Limb (tissue), 2 donors: Measurements from ENCODE around the gene SEPTIN1.
"Not testable (repeated sequence)": the region's sequence is repeated elsewhere in the genome, so short reads cannot be mapped to it uniquely, and the experiment has no call there.

Source experiments
- DNase-seq, 2 donors: peaks; one replicate each; pipeline ENCODE4 v3.0.0-alpha.2; 2016; ENCODE audit errors: extremely low spot score in 2 of 2

SEPTIN1 gene

DNA sequence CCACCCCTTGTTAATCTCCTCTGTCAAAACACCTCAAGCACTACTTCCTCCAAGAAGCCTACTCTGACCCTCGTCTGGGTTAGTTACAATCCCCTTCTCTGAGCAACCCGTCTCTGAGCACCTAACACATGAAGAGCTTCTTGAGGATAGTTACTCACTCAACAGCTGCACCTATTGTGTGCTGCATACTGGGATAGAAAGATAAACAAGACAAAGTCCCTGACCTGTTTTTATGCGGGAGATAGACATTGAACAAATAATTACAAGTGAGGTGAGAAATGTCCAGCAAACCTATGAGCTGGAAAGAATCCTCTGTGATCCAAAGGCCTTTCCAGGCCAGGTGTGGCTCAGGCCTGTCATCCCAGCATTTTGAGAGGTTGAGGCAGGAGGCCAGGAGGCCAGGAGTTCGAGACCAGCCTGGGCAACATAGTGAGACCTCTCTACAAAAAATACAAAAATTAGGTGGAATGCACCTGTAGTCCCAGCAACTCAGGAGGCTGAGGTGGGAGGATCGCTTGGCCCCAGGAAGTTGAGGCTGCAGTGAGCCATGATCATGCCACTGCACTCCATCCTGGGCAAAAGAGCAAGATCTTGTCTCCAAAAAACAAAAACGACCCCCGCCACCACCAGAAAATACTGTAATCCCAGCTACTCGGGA, 19.5 kb upstream of the SEPTIN1 start:
- DNase-seq: no peak

DNA sequence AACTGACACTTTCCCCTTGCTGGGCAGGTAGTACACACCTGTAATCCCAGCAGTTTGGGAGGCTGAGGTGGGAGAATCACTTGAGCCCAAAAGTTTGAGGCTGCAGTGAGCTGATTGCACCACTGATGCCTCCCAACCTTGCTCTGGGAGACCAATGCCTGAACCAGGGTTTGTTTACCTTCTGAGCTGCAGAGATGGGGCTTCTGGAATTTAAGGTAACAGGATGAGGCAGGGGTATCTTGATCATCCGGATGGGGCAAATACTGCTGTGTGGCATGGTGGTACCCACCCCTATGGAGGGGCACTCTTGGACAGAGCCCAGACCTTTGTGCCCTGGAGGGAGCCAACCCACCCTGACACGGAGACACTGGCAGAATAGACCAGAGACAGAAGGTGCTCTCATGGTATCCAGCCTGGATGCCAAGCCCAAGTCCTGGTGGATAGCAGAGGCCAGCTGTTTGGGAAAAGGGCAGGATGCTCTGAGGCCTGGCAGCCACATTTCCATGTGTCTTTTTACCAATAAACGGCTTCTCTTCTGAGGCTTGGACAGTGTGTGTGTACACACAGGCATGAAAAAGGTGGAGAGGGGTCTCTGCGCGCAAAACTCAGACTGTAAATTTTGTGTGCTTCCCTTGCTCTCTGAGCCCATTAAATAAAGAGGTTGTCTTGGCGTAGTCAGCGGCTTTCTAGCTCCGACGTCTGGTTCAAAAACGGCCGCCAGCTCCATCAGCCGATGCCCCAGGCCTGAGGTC, 17.2 kb upstream of the SEPTIN1 start:
- no peak for DNase-seq

DNA sequence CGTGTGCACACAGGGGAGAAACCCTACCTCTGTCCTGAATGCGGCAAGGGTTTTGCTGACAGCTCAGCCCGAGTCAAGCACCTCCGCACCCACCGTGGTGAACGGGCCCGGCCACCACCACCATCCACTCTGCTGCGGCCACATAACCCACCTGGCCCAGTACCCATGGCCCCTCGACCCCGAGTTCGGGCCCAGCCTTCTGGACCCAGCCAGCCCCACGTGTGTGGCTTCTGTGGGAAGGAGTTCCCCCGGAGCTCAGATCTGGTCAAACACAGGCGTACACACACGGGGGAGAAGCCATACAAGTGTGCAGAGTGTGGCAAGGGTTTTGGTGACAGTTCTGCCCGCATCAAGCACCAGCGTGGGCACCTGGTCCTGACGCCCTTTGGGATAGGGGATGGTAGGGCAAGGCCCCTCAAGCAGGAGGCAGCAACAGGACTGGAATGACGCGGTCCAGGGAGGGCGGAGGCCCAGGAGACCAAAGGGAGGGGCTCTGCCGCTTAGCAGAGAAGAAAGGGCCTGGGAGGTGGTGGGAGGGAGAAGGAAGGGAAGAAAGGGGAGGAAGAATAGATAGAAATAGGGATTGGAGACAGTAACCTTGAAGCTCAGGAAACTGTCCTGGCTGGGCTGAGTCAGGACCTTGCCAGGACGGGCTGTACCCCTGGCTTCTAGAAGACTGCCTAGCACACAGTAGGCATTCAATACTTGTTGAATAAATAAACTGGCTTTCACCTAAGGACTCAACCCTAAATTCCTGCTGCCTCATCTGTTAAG, 16.5 kb upstream of the SEPTIN1 start:
- DNase-seq: no peak

- no peak for DNase-seq
These were observed 15.7 kb upstream of the SEPTIN1 start for GRCh38 chr16:30397776-30398660.

DNA sequence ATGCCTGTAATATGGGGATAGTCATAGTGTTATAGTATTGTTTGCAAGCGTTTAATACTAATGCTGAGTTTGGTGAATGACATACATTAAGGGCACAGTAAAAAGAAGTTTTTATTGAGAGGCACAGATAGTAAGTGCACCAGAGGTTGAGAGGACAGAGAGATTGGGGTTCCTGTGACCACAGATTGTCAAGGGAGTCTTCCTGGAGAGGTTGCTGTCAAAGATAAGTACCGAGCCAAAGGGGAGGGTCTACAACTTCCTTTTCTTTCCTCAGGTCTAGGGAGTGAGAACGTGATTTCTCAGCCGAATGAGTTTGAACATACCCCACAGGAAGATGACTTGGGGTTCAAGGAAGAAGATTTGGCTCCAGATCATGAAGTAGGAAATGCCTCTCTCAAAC, 14.7 kb upstream of the SEPTIN1 start:
- no peak for DNase-seq

- DNase-seq: not testable (repeated sequence)
These were observed 14.3 kb upstream of the SEPTIN1 start for GRCh38 chr16:30396627-30397026.

DNA sequence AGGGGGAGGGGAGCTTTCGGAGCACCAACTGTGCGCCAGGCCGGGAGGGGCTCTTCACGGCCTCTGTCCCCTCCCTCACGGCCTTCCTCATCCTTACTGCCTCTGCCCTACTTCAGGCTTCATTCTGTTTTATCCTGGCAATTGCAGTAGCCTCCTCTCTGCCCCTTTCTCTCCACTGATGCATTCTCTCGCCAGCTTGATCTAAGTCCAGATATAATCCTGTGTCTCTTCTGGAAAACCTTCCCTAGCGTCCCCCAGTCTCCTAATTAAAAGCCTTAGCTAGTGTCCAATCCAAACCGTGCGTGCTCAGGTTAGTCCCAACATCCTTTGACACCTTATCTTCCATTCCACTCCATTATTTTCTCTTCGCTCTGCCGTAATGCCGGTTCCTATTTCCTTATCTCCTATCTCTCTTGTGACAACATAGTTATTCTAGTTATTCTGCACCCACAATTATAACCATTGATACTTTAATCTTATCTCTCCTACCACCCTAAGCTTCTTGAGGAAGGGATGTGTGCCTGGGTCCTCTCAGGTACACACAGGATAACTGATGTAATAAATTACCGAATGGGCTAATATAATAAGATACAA, 13.7 kb upstream of the SEPTIN1 start:
- no peak for DNase-seq

- peak; percentile 91 to 96 for DNase-seq
These were observed 13.0 kb upstream of the SEPTIN1 start, which contains the start of gene ZNF48 for GRCh38 chr16:30395155-30395991. Gene ZNF48, plus strand, starts transcription at chr16:30395420. Its CDS starts 375 bp downstream, at chr16:30395795.

DNA sequence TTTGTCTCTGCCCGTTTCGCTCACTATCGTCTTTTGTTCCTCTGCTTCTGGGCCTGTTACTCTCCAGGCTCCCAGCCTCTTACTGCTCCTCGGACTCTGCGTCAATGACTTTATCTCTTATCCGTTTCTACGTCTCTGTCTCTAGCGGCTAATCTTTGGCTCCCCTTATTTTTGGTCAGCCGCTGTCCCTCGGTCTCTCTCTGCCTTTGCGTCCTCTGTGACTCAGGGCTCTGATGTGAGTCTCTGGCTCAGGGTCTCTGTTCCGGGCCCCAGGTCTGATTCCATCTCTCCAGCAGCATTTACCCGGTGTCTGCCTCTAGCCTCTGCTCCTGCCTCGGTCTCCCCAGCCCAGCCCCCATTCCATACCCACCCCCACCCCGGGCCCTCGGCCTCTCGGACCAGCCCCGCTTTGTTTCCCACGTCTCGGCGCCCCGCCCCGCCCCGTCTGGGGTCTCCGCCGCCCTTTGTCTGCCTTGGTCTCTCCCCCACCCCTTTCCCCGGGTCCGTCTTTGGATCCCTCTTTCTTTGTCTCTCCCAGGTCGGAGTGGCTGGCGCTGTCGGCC, 12.3 kb upstream of the SEPTIN1 start:
- no peak for DNase-seq

- no peak for DNase-seq
These were observed 1.2 kb upstream of the SEPTIN1 start for GRCh38 chr16:30383521-30383920.

- DNase-seq: no peak
These were observed 895 bp downstream of the SEPTIN1 start for GRCh38 chr16:30381291-30382041.

GRCh38 chr16:30380803-30381208, 1.6 kb downstream of the SEPTIN1 start:
- DNase-seq: no peak

GRCh38 chr16:30380072-30380802, 2.1 kb downstream of the SEPTIN1 start:
- DNase-seq: no peak

- no peak for DNase-seq
These were observed 3.1 kb downstream of the SEPTIN1 start for GRCh38 chr16:30379158-30379783.

GRCh38 chr16:30378236-30379157, 3.9 kb downstream of the SEPTIN1 start:
- DNase-seq: peak; percentile 96 to 100

DNA sequence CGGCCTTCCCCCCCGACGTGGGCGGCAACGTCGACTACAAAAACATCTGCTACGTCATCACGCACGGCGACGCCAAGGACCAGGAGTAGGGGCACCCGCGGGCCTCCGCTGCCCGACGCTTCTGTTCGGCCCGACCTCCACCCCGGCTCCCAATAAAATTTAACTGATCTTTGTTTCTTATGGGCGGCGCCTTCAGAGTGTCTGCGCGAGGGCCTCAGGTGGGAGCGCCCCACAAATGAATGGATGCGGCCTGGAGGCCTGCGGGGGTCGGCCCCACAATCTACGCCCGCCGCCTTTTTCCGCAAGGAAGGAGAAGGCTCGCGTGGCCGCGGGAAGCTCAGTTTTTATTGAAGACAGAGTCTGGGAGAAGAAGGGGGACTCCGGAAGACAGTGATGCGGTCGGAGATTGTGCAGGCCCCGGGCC, 4.5 kb downstream of the SEPTIN1 start:
- peak; percentile 93 to 96 for DNase-seq
